Mesodermal cell (in vitro differentiated cells): Measurements from ENCODE around the gene KIF1A.

Source experiments
- H3K27ac ChIP-seq: 2 replicates; pipeline ENCODE4 v1.7.0; 2013; ENCODE audit warnings: mild to moderate bottlenecking, low read depth, low read length, moderate library complexity; ENCODE audit not compliant: severe bottlenecking
- H3K36me3 ChIP-seq: 2 replicates; pipeline ENCODE4 v1.7.1; 2013; ENCODE audit warnings: mild to moderate bottlenecking, low read length, moderate library complexity; ENCODE audit not compliant: control insufficient read depth, insufficient read depth
- H3K4me1 ChIP-seq: one replicate; pipeline ENCODE4 v1.7.1; 2013; ENCODE audit warnings: mild to moderate bottlenecking, low read length; ENCODE audit not compliant: insufficient read depth, control insufficient read depth, poor library complexity, severe bottlenecking
- H3K4me3 ChIP-seq: 2 replicates; pipeline ENCODE4 v1.7.0; 2013; ENCODE audit warnings: low read length, control low read depth, mild to moderate bottlenecking; ENCODE audit not compliant: insufficient read depth, poor library complexity, severe bottlenecking; ENCODE audit errors: extremely low read depth
- H3K9me3 ChIP-seq: 2 replicates; pipeline ENCODE4 v1.7.1; 2013; ENCODE audit warnings: mild to moderate bottlenecking, low read length, moderate library complexity; ENCODE audit not compliant: control insufficient read depth
- WGBS, 2 experiments: methylation state at CpG; one replicate each; pipeline ENCODE4 v1.1.5; 2013; ENCODE audit warnings: missing lambda C conversion rate in 2 of 2; ENCODE audit not compliant: insufficient coverage in 2 of 2; 5-methylcytosine and 5-hydroxymethylcytosine counted together

Gene KIF1A

GRCh38 chr2:240789051-240789453, 31.0 kb downstream of the KIF1A start:
- Histone ChIP-seq H3K4me3 (no peak overlapping the region), H3K36me3 (no peaks in the 10 kb centered on the region), H3K4me1 (no peaks in the 10 kb centered on the region), H3K9me3 (no peaks in the 10 kb centered on the region), H3K27ac (no peak overlapping the region)
- 86 to 95% methylated on average over 12 to 13 of the region's 13 CpGs for WGBS, 2 experiments

DNA sequence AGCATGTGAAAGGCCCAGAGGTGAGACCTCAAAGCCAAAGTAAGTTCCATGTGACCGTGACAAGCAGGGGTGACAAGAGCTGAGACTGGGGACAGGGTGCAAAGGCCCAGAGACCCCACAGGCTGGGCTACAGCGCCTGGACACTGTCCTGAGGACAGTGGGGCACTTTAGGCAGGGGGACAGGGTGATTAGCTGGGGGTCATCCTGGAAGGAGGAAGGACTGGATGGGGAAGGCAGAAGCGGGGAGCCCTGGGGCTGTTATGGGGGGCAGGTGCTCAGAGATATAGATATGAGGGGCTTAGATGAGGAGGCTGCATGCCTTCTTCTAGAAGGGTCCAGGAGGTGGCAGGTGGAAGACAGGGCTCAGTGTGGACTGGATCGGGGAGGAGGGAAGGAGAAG, 31.5 kb downstream of the KIF1A start:
- no peak overlapping the region for H3K27ac ChIP-seq
- WGBS, 2 experiments = 88 to 95% methylated on average over 2 to 4 of the region's 4 CpGs
- H3K9me3 ChIP-seq = no peaks in the 10 kb centered on the region
- no peak overlapping the region for H3K4me3 ChIP-seq
- H3K4me1 ChIP-seq = no peaks in the 10 kb centered on the region
- no peaks in the 10 kb centered on the region for H3K36me3 ChIP-seq

DNA sequence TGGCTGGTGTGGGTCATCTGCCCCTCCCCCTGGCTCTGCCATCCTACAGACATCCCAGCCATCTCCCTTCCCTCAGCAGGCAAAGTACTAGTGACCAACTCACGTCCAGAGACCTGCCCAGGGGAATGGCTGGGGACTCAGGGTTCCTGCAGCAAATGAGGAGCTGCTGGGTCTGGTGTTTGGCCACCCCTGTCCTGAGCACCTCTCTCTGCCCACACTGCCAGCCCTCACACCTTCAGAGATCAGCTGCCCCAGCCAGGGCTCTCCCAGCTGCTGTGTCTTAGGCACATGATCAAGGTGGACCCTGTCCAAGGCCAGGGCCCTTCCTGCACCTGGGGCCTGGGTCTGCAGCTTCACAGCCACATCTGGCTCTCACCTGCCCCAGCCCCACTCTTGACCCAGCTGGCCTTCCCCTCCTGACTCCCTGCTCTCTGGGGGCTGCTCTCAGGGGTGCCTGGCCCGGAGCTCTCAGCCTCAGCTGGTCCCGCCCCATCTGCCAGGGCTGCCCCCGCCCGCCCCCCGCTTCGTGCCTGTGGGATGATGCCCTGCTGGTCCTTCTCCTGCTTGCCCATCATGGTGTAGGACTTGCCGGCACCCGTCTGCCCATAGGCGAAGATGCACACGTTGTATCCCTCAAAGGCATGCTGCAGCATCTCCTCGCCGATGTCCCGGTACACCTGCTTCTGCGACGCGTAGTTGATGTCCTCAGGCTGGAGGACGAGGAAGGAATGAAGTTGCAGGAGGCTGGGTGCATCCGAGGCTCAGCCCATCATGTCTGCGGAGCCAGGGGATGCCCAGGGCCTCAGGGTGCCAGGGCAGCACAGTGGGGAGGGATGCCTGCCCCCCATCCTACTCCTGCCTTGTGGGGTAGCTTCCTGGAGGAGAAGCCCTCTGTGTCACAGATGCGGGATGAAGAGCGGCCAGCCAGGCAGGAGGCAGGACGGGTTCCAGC, 32.2 kb downstream of the KIF1A start:
- H3K9me3 ChIP-seq = no peaks in the 10 kb centered on the region
- H3K27ac ChIP-seq = no peak overlapping the region
- no peak overlapping the region for H3K4me3 ChIP-seq
- no peaks in the 10 kb centered on the region for H3K4me1 ChIP-seq
- no peaks in the 10 kb centered on the region for H3K36me3 ChIP-seq
- WGBS, 2 experiments = 91 to 95% methylated on average over 20 to 23 of the region's 23 CpGs

- 86 to 92% methylated on average over 12 to 16 of the region's 17 CpGs for WGBS, 2 experiments
- no peak overlapping the region for H3K27ac ChIP-seq
- H3K4me1 ChIP-seq = no peaks in the 10 kb centered on the region
- no peak overlapping the region for H3K4me3 ChIP-seq
- H3K9me3 ChIP-seq = no peaks in the 10 kb centered on the region
- no peaks in the 10 kb centered on the region for H3K36me3 ChIP-seq
Observed at GRCh38 chr2:240786871-240787311, 33.1 kb downstream of the KIF1A start.

GRCh38 chr2:240786355-240786841, 33.6 kb downstream of the KIF1A start:
- H3K36me3 ChIP-seq = no peaks in the 10 kb centered on the region
- 87 to 96% methylated on average over 7 to 8 of the region's 8 CpGs for WGBS, 2 experiments
- no peak overlapping the region for H3K4me3 ChIP-seq

GRCh38 chr2:240785424-240786335, 34.3 kb downstream of the KIF1A start:
- no peak overlapping the region for H3K27ac ChIP-seq
- H3K4me3 ChIP-seq = no peak overlapping the region
- no peaks in the 10 kb centered on the region for H3K9me3 ChIP-seq
- no peaks in the 10 kb centered on the region for H3K4me1 ChIP-seq
- no peaks in the 10 kb centered on the region for H3K36me3 ChIP-seq
- WGBS, 2 experiments = 91 to 94% methylated on average over 22 to 23 of the region's 25 CpGs

More at GRCh38 chr2:240786355-240786841, 33.6 kb downstream of the KIF1A start:
- Histone ChIP-seq H3K27ac (no peak overlapping the region), H3K9me3 (no peaks in the 10 kb centered on the region), H3K4me1 (no peaks in the 10 kb centered on the region)

GRCh38 chr2:240784629-240785423, 35.2 kb downstream of the KIF1A start:
- H3K36me3 ChIP-seq = no peaks in the 10 kb centered on the region
- H3K9me3 ChIP-seq = no peaks in the 10 kb centered on the region
- WGBS, 2 experiments = 95 to 99% methylated on average over 20 to 22 of the region's 25 CpGs
- H3K4me3 ChIP-seq = no peak overlapping the region
- H3K27ac ChIP-seq = no peak overlapping the region
- no peaks in the 10 kb centered on the region for H3K4me1 ChIP-seq

GRCh38 chr2:240783819-240784621, 36.0 kb downstream of the KIF1A start:
- WGBS, 2 experiments = 94 to 95% methylated on average over 30 to 33 of the region's 36 CpGs
- Histone ChIP-seq H3K4me1 (no peaks in the 10 kb centered on the region), H3K4me3 (no peak overlapping the region), H3K36me3 (no peaks in the 10 kb centered on the region), H3K9me3 (no peaks in the 10 kb centered on the region), H3K27ac (no peak overlapping the region)

DNA sequence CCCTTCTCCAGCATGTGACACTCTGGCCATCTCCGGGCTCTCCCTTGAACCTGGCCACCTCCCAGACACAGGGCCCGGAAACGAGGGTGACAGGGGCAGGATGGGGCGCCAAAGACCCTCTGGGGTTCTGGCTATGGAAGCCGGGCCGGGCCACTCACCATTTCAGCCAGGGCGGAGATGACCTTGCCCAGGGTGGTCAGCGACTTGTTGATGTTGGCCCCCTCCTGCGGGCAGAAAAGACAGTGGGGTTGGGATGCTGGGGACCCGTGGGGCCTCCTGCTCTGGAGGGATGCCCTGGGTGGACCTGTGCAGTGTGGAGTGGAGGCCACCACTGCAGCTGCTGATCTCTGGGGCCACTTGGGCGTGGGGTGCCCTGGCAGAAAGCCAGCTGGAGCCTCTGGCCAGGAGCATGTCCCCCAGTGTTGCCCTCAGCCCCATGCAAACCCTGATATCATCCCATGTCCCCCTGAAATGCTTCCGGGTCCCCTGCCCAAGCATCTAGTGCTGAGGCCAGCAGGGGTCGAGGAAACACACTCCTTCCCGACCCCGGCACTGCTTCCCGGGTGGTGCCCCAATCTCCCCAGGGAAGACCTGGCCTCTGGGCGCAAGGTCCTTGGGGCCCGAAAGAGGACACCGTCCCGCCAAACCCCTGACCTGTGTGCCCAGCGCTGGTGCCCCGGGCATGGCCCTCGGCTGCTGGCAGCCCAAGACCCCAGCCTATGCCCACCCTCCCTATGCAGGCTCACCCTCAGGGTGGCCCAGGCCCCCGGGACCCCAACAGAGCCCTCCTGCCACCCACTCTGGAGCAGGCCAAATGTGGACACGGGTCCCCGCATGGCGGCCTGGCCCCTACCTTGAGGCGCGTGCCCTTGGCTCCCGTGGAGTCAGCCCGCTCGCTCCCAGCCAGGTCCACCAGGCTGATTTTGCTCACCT, 36.9 kb downstream of the KIF1A start:
- WGBS, 2 experiments = 94 to 96% methylated on average over 26 to 31 of the region's 32 CpGs
- Histone ChIP-seq H3K4me3 (no peak overlapping the region), H3K9me3 (no peaks in the 10 kb centered on the region), H3K27ac (no peak overlapping the region), H3K36me3 (no peaks in the 10 kb centered on the region), H3K4me1 (no peaks in the 10 kb centered on the region)
